GM23248 (cell line): ENCODE measurements around the gene TMEM39A. TPM values are rescaled to one million over a fixed set of nuclear protein-coding genes. Genes with fewer than 3 reads are reported as not detected.

Source experiments
- DNase-seq: peaks from one replicate; pipeline ENCODE4 v3.0.0-alpha.2; 2015
- H2AFZ ChIP-seq: fragments of 200-600 bp; sonication (generic); 2 replicates; pipeline ENCODE4 v1.6.1; 2016; ENCODE audit warnings: antibody characterized with exemption
- H3F3A ChIP-seq: fragments of 200-600 bp; sonication (generic); 2 replicates; pipeline ENCODE4 v1.6.1; 2016; ENCODE audit warnings: mild to moderate bottlenecking, antibody characterized with exemption, mixed run types; ENCODE audit not compliant: insufficient read depth
- H3K27ac ChIP-seq: fragments of 200-600 bp; sonication (generic); 2 replicates; pipeline ENCODE4 v1.5.1; 2016; ENCODE audit warnings: mild to moderate bottlenecking
- H3K27me3 ChIP-seq: fragments of 200-600 bp; sonication (generic); replicated peaks from 2 replicates; pipeline ENCODE4 v1.6.1; 2016; ENCODE audit warnings: mild to moderate bottlenecking; ENCODE audit not compliant: insufficient read depth
- H3K36me3 ChIP-seq: fragments of 200-600 bp; sonication (generic); 2 replicates; pipeline ENCODE4 v1.6.1; 2016; ENCODE audit warnings: low read depth, mild to moderate bottlenecking
- H3K4me1 ChIP-seq: fragments of 200-600 bp; sonication (generic); 2 replicates; pipeline ENCODE4 v1.6.1; 2016; ENCODE audit warnings: mild to moderate bottlenecking; ENCODE audit not compliant: insufficient read depth
- H3K4me2 ChIP-seq: fragments of 200-600 bp; sonication (generic); one replicate; pipeline ENCODE4 v1.6.1; 2016; ENCODE audit warnings: mild to moderate bottlenecking; ENCODE audit not compliant: unreplicated experiment
- H3K4me3 ChIP-seq: fragments of 200-600 bp; sonication (generic); 2 replicates; pipeline ENCODE4 v1.5.1; 2016; ENCODE audit warnings: mild to moderate bottlenecking
- H3K79me2 ChIP-seq: fragments of 200-600 bp; sonication (generic); 2 replicates; pipeline ENCODE4 v1.6.1; 2016; ENCODE audit warnings: mild to moderate bottlenecking; ENCODE audit not compliant: insufficient read depth
- H3K9ac ChIP-seq: fragments of 200-600 bp; sonication (generic); 2 replicates; pipeline ENCODE4 v1.6.1; 2016; ENCODE audit warnings: mild to moderate bottlenecking
- H3K9me2 ChIP-seq: fragments of 200-600 bp; sonication (generic); 2 replicates; pipeline ENCODE4 v1.6.1; 2016; ENCODE audit warnings: mixed run types, mild to moderate bottlenecking, moderate library complexity; ENCODE audit not compliant: insufficient read depth
- H3K9me3 ChIP-seq: fragments of 200-600 bp; sonication (generic); one replicate; pipeline ENCODE4 v1.6.1; 2017; ENCODE audit warnings: low read depth
- H4K20me1 ChIP-seq: fragments of 200-600 bp; sonication (generic); 2 replicates; pipeline ENCODE4 v1.6.0; 2016; ENCODE audit not compliant: insufficient read depth
- EZH2 ChIP-seq: fragments of 200-600 bp; sonication (generic); IDR thresholded peaks from 2 replicates; pipeline ENCODE4 v1.6.1; 2018; ENCODE audit warnings: antibody characterized with exemption, mild to moderate bottlenecking; ENCODE audit not compliant: insufficient read depth, poor library complexity, severe bottlenecking
- EZH2phosphoT487 ChIP-seq: fragments of 200-600 bp; sonication (generic); IDR thresholded peaks from 2 replicates; pipeline ENCODE4 v1.6.1; 2018; ENCODE audit warnings: antibody characterized with exemption, moderate library complexity, mild to moderate bottlenecking, low read depth; ENCODE audit not compliant: insufficient read depth
- WGBS, 2 experiments: methylation state at CpG; one replicate each; pipeline ENCODE4 v1.1.6; 2015 to 2017; ENCODE audit warnings: low lambda C conversion rate in 2 of 2, low coverage in 1 of 2; ENCODE audit errors: missing lambda C conversion rate in 2 of 2; 5-methylcytosine and 5-hydroxymethylcytosine counted together
- in situ Hi-C: fragments of 300-500 bp; cut with MboI; formaldehyde crosslinking; loops from 2 replicates; pipeline ENCODE4 v1.15.0; 2020
- polyA plus RNA-seq: library from polyadenylated mRNA; unstranded; fragments of >200 nt; fragmentation: Nextera tagmentation; extraction: Ambion mirVana; gene quantifications from 2 replicates; pipeline ENCODE4 v1.2.1, GENCODE V29; 2016
- total RNA-seq: library from RNA; depleted of rRNA; stranded (reverse); fragments of >200 nt; shearing (Covaris generic); gene quantifications from 2 replicates; pipeline ENCODE4 v1.2.3, GENCODE V29; 2014

Gene TMEM39A
- total and polyA plus RNA-seq, 2 experiments from 2014 or later: 37.9 to 78.8 TPM

DNA sequence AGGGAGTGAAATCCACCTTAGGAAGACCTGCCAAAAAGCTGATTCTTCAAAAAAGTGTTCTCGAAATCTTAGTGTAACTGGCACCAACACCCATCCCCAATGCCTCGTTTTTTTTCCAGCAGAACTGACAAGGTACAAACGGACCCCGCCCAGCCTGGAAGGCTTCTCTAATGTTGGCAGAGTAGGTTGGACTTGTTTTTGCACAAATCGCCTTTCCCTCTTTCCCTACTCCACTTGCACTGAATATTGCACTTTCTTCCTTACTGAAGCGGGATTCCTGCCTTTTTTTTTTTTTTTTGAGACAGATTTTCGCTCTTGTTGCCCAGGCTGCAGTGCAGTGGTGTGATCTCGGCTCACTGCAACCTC, 34.4 kb upstream of the TMEM39A start:
- Histone ChIP-seq H3K4me1 (peaks cover 16% of the 10 kb centered on the region), H3K27me3 (no peaks in the 10 kb centered on the region), H3K27ac (peak overlapping the region; percentile 93), H3K9me2 (no peaks in the 10 kb centered on the region), H4K20me1 (no peaks in the 10 kb centered on the region), H3K36me3 (0 out of 2 replicates have a peak, but pooled peaks cover 3% of the 10 kb centered on the region), H3K4me2 (peak overlapping the region; percentile 87), H2AFZ (peak overlapping the region; percentile 94), H3K79me2 (peaks cover 40% of the 10 kb centered on the region), H3F3A (0 out of 2 replicates have a peak, but pooled peaks cover 3% of the 10 kb centered on the region), H3K9ac (peak overlapping the region; percentile 98), H3K4me3 (peak overlapping the region; percentile 99), H3K9me3 (no peaks in the 10 kb centered on the region)
- TF ChIP-seq EZH2 (no peak), EZH2phosphoT487 (no peak)
- peak; percentile 62 for DNase-seq
- in situ Hi-C loops: no loop called here
- WGBS, 2 experiments: 4 to 7% methylated on average over 8 of the region's 8 CpGs

DNA sequence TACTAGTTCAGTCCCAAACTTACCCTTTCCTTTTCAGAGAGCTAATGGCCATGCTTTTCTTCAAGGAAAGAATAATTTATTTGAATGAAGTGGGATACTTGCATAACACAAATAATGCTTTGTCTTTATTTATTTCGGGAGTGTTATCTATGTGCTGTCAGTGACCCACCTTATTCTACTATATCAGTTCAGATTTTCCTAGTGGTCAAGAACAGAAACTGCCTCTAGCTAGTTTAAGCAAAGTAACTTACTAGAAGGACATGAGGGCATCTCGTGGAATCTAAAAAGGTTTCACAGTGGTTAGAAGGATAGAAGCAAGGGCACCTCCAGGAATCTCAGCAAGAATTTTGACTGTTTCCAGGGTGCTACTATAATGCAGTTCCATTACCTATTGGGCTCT, 31.2 kb upstream of the TMEM39A start:
- no peaks in the 10 kb centered on the region for H4K20me1 ChIP-seq
- no peaks in the 10 kb centered on the region for H3K36me3 ChIP-seq
- 0 out of 2 replicates have a peak, but pooled peaks cover 3% of the 10 kb centered on the region for H3F3A ChIP-seq
- H2AFZ ChIP-seq: no peak overlapping the region
- no peak overlapping the region for H3K27ac ChIP-seq
- H3K4me2 ChIP-seq: no peak overlapping the region
- peak; percentile 15 for DNase-seq
- H3K9ac ChIP-seq: no peak overlapping the region
- H3K9me3 ChIP-seq: no peaks in the 10 kb centered on the region
- TF ChIP-seq EZH2 (no peak), EZH2phosphoT487 (no peak)
- H3K79me2 ChIP-seq: peaks cover 18% of the 10 kb centered on the region
- in situ Hi-C loops: no loop called here
- no peak overlapping the region for H3K4me3 ChIP-seq
- H3K27me3 ChIP-seq: no peaks in the 10 kb centered on the region
- H3K4me1 ChIP-seq: peaks cover 6% of the 10 kb centered on the region
- 83 to 84% methylated on average over 2 of the region's 2 CpGs for WGBS, 2 experiments
- no peaks in the 10 kb centered on the region for H3K9me2 ChIP-seq

DNA sequence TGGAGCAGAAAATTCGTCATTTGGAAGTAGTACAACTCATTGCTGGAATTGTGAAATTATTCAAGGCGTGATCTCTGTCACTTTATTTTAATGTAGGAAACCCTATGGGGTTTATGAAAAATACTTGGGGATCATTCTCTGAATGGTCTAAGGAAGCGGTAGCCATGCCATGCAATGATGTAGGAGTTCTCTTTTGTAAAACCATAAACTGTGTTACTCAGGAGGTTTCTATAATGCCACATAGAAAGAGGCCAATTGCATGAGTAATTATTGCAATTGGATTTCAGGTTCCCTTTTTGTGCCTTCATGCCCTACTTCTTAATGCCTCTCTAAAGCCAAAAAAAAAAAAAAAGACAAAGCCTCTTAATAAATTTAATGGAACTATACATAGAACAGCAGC, 29.4 kb upstream of the TMEM39A start:
- no peaks in the 10 kb centered on the region for H3K4me1 ChIP-seq
- H3K9me3 ChIP-seq: no peaks in the 10 kb centered on the region
- no peak for TF ChIP-seq EZH2
- TF ChIP-seq EZH2phosphoT487: no peak
- no peak overlapping the region for H3K4me2 ChIP-seq
- in situ Hi-C loops: no loop called here
- no peak overlapping the region for H3K27ac ChIP-seq
- H3K36me3 ChIP-seq: no peaks in the 10 kb centered on the region; the same call in 1 of the 2 replicates
- H2AFZ ChIP-seq: no peak overlapping the region
- no peak for DNase-seq
- H3K9ac ChIP-seq: no peak overlapping the region
- H3K79me2 ChIP-seq: peaks cover 6% of the 10 kb centered on the region; the same call in 1 of the 2 replicates
- WGBS, 2 experiments: 92 to 98% methylated on average over 3 of the region's 3 CpGs
- H3K9me2 ChIP-seq: no peaks in the 10 kb centered on the region
- no peaks in the 10 kb centered on the region for H4K20me1 ChIP-seq
- H3F3A ChIP-seq: 0 out of 2 replicates have a peak, but pooled peaks cover 3% of the 10 kb centered on the region
- no peak overlapping the region for H3K4me3 ChIP-seq
- no peaks in the 10 kb centered on the region for H3K27me3 ChIP-seq

GRCh38 chr3:119492128-119492527, 28.7 kb upstream of the TMEM39A start:
- TF ChIP-seq EZH2 (no peak), EZH2phosphoT487 (no peak)
- 85 to 93% methylated on average over 2 of the region's 2 CpGs for WGBS, 2 experiments

More at GRCh38 chr3:119492128-119492527, 28.7 kb upstream of the TMEM39A start:
- no peaks in the 10 kb centered on the region for H4K20me1 ChIP-seq
- no peaks in the 10 kb centered on the region for H3F3A ChIP-seq
- no peak overlapping the region for H3K9ac ChIP-seq
- H3K27me3 ChIP-seq: no peaks in the 10 kb centered on the region
- no peaks in the 10 kb centered on the region for H3K4me1 ChIP-seq
- no peak overlapping the region for H2AFZ ChIP-seq
- no peak overlapping the region for H3K27ac ChIP-seq
- DNase-seq: peak; percentile 14
- in situ Hi-C loops: no loop called here
- no peaks in the 10 kb centered on the region for H3K9me2 ChIP-seq
- H3K36me3 ChIP-seq: no peaks in the 10 kb centered on the region; the same call in 1 of the 2 replicates
- no peak overlapping the region for H3K4me2 ChIP-seq
- no peak overlapping the region for H3K4me3 ChIP-seq
- H3K9me3 ChIP-seq: no peaks in the 10 kb centered on the region
- peaks cover 2% of the 10 kb centered on the region; the same call in 1 of the 2 replicates for H3K79me2 ChIP-seq
